NB4 (cell line): ENCODE measurements around the gene UBAC2.

ENCODE experiments used
- MYC ChIP-seq: IDR thresholded peaks from 2 replicates; pipeline ENCODE4 v1.6.1; 2011; ENCODE audit warnings: low read depth, low read length
- POLR2A ChIP-seq: IDR thresholded peaks from 2 replicates; pipeline ENCODE4 v1.6.1; 2011; ENCODE audit warnings: mild to moderate bottlenecking; ENCODE audit not compliant: insufficient read length; ENCODE audit errors: extremely low read depth
- TF ChIP-seq, protein P1 (sequence below): IDR thresholded peaks from one replicate; pipeline ENCODE4 v1.5.1; 2012; ENCODE audit warnings: low read depth, low read length

DNA sequence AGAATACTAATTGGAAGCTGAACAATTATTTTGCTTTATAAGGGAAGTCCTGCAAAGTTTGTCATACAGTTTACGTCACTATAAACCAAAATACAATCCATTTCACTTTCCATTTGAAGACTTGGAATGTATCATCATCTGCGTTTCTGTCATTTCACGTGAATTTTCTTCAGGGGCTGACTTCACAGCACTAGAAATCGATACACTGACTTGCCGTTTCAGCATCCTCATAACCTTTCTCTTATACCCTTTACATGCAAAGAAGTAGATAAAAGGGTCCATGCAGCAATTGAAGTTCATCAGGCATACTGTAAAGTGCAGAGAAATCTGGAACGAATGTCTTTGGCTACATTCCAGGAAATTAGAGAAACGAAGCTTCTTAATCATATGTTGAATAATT is 94.3 kb downstream of the UBAC2 start:
- TF ChIP-seq, protein P1, sequence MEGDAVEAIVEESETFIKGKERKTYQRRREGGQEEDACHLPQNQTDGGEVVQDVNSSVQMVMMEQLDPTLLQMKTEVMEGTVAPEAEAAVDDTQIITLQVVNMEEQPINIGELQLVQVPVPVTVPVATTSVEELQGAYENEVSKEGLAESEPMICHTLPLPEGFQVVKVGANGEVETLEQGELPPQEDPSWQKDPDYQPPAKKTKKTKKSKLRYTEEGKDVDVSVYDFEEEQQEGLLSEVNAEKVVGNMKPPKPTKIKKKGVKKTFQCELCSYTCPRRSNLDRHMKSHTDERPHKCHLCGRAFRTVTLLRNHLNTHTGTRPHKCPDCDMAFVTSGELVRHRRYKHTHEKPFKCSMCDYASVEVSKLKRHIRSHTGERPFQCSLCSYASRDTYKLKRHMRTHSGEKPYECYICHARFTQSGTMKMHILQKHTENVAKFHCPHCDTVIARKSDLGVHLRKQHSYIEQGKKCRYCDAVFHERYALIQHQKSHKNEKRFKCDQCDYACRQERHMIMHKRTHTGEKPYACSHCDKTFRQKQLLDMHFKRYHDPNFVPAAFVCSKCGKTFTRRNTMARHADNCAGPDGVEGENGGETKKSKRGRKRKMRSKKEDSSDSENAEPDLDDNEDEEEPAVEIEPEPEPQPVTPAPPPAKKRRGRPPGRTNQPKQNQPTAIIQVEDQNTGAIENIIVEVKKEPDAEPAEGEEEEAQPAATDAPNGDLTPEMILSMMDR: no peak
- TF ChIP-seq MYC (no peak), POLR2A (no peak)
